ENCODE results near the gene IRF2BP2.

GRCh38 chr1:234583755-234584419, 26.1 kb downstream of the IRF2BP2 start:
- no peak for TF ChIP-seq SUZ12 (IDR thresholded peaks at IDR 0.05; ENCODE audit: extremely low read depth, insufficient read depth, insufficient read length)
- TF ChIP-seq YY1 (IDR thresholded peaks at IDR 0.05; ENCODE audit: insufficient read depth, insufficient read length) = no peak
- no peak for TF ChIP-seq ZNF274 (IDR thresholded peaks at IDR 0.05; ENCODE audit: low read depth, low read length)

All from NT2/D1 (cell line).